Measurements from ENCODE around the gene CIART. TPM values are rescaled to one million over a fixed set of nuclear protein-coding genes. Genes with fewer than 3 reads are reported as not detected.

Gene CIART
- total and polyA plus RNA-seq, 2 donors (not counting 3 experiments of a cell fraction or from before 2014, with no cell fraction given), result 2.4 to 4.3 TPM

DNA sequence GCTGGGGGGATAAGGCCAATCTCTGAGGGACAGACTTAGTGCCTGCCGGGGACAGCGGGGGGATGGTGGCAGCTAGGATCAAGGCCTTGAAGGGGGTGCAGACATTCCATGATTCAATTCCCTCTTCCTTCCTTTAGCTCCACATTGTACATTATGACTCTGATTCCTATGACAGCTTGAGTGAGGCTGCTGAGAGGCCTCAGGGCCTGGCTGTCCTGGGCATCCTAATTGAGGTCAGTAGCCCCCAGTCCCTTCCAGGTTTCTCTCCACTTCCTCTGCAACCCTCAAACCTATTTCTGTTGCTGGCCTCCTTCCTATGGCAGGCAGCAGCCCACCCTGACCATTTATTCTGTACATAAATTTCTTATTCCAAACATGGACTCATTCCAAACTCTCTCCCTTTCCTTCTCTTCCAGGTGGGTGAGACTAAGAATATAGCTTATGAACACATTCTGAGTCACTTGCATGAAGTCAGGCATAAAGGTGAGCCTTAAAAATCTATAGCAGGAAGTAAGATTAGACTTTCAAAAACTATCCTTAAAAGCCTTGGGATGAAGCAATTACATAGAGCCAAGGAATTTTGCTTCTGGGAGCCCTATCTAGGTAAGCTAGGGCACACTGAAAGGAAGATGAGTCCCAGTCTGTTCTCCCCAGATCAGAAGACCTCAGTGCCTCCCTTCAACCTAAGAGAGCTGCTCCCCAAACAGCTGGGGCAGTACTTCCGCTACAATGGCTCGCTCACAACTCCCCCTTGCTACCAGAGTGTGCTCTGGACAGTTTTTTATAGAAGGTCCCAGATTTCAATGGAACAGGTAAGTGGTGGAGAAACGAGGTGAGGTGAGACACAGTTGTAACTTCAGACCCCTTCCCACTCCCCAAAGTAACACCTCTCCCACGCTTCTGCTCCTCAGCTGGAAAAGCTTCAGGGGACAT, 19.7 kb upstream of the CIART start:
- Histone ChIP-seq H3K9me3 (replicated peaks; ENCODE audit: control insufficient read depth, insufficient read depth, low read length) (no peaks in the 10 kb centered on the region), H3K27me3 (ENCODE audit: control insufficient read depth in 2 of 2, insufficient read depth in 2 of 2, low read length in 2 of 2) (peaks cover 15 to 21% of the 10 kb centered on the region in 2 experiments), H2AFZ (ENCODE audit: low read depth, low read length) (no peak overlapping the region), H4K20me1 (replicated peaks; ENCODE audit: control insufficient read depth, extremely low read depth, insufficient read depth, low read length) (no peaks in the 10 kb centered on the region), H3K27ac (ENCODE audit: insufficient read depth, low read depth, low read length) (no peak overlapping the region), H3K4me3 (replicated peaks in 1 of 3; ENCODE audit: insufficient read depth in 1 of 3, low read depth in 1 of 3, low read length in 3 of 3) (no peak overlapping the region), H3K79me2 (ENCODE audit: control insufficient read depth, insufficient read depth, low read length) (peaks cover 9% of the 10 kb centered on the region), H3K4me2 (ENCODE audit: insufficient read depth, low read length) (no peak overlapping the region), H3K9ac (replicated peaks; ENCODE audit: extremely low read depth, insufficient read depth, low read length) (no peak overlapping the region), H3K4me1 (ENCODE audit: control insufficient read depth, extremely low read depth, insufficient read depth, low read length) (peaks cover 7% of the 10 kb centered on the region), H3K36me3 (ENCODE audit: control insufficient read depth in 2 of 2, extremely low read depth in 1 of 2, insufficient read depth in 2 of 2, low read length in 2 of 2) (peaks cover 3 to 19% of the 10 kb centered on the region in 2 experiments), H3K9me1 (replicated peaks; ENCODE audit: control insufficient read depth, extremely low read depth, insufficient read depth, low read length) (no peaks in the 10 kb centered on the region)
- TF ChIP-seq POLR2A (IDR thresholded peaks at IDR 0.05; ENCODE audit: low read depth, low read length), result peak; percentile 51
- TF ChIP-seq, protein P1, sequence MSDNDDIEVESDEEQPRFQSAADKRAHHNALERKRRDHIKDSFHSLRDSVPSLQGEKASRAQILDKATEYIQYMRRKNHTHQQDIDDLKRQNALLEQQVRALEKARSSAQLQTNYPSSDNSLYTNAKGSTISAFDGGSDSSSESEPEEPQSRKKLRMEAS (IDR thresholded peaks at IDR 0.05; ENCODE audit: insufficient read depth, insufficient read length), result no peak
- DNase-seq (ENCODE audit: low read depth, low spot score), result no peak
- dilution Hi-C loops (cut with MboI; ENCODE audit: extremely low pct_ligation_motif_present, low sequenced_read_pairs) (no loop called here), intact Hi-C loops (cut with micrococcal nuclease) (no loop called here)
- POLR2A ChIA-PET, result interaction anchor here (0.8 kb wide), 1 partner anchor 10 kb away, joined by 5 read pairs; the partner anchor contains the start of gene C1orf54
- FAIRE-seq, result no peak
- BruUV-seq (replicated peaks), result no TSS peak
- CTCF ChIA-PET, result interaction anchor here (1.3 to 13.2 kb wide), 2 partner anchors 13 to 17 kb away, joined by 3 to 466 read pairs; partner anchors contain the start of genes APH1A, C1orf54 and CIART

GRCh38 chr1:150263549-150263948, 18.8 kb upstream of the CIART start:
- FAIRE-seq, result peak; percentile 18
- H3K9me1 ChIP-seq (replicated peaks; ENCODE audit: control insufficient read depth, extremely low read depth, insufficient read depth, low read length), result no peaks in the 10 kb centered on the region
- no peaks in the 10 kb centered on the region for H4K20me1 ChIP-seq (replicated peaks; ENCODE audit: control insufficient read depth, extremely low read depth, insufficient read depth, low read length)
- no peak overlapping the region for H3K4me3 ChIP-seq (replicated peaks in 1 of 3; ENCODE audit: insufficient read depth in 1 of 3, low read depth in 1 of 3, low read length in 3 of 3)
- no peak for DNase-seq (ENCODE audit: low read depth, low spot score)
- intact Hi-C loops (cut with micrococcal nuclease) (no loop called here), dilution Hi-C loops (cut with MboI; ENCODE audit: extremely low pct_ligation_motif_present, low sequenced_read_pairs) (no loop called here)
- H3K79me2 ChIP-seq (ENCODE audit: control insufficient read depth, insufficient read depth, low read length), result peaks cover 18% of the 10 kb centered on the region
- H3K36me3 ChIP-seq (ENCODE audit: control insufficient read depth in 2 of 2, extremely low read depth in 1 of 2, insufficient read depth in 2 of 2, low read length in 2 of 2), result peaks cover 3 to 19% of the 10 kb centered on the region in 2 experiments
- ChIA-PET POLR2A (no interaction called here), CTCF (interaction anchor here (1.3 to 13.2 kb wide), 2 partner anchors 12 to 18 kb away, joined by 3 to 466 read pairs; partner anchors contain the start of genes APH1A, C1orf54 and CIART)
- no TSS peak for BruUV-seq (replicated peaks)
- no peak overlapping the region for H2AFZ ChIP-seq (ENCODE audit: low read depth, low read length)
- no peak for TF ChIP-seq POLR2AphosphoS5 (IDR thresholded peaks at IDR 0.05; ENCODE audit: insufficient read depth, low read depth, low read length)
- no peak for TF ChIP-seq EZH2 (IDR thresholded peaks at IDR 0.05; ENCODE audit: borderline replicate concordance, low read depth, low read length, severe bottlenecking)
- TF ChIP-seq JUN (IDR thresholded peaks at IDR 0.05; ENCODE audit: borderline replicate concordance, insufficient read depth, insufficient read length, low read depth), result no peak
- TF ChIP-seq MYC (IDR thresholded peaks at IDR 0.05; ENCODE audit: low read depth, low read length), result no peak
- TF ChIP-seq FOS (IDR thresholded peaks at IDR 0.05; ENCODE audit: borderline replicate concordance, insufficient read depth, low read length), result no peak
- TF ChIP-seq POLR2A (IDR thresholded peaks at IDR 0.05; ENCODE audit: low read depth, low read length), result no peak
- TF ChIP-seq, protein P1 (IDR thresholded peaks at IDR 0.05; ENCODE audit: insufficient read depth, insufficient read length), result no peak
- TF ChIP-seq, protein P2, sequence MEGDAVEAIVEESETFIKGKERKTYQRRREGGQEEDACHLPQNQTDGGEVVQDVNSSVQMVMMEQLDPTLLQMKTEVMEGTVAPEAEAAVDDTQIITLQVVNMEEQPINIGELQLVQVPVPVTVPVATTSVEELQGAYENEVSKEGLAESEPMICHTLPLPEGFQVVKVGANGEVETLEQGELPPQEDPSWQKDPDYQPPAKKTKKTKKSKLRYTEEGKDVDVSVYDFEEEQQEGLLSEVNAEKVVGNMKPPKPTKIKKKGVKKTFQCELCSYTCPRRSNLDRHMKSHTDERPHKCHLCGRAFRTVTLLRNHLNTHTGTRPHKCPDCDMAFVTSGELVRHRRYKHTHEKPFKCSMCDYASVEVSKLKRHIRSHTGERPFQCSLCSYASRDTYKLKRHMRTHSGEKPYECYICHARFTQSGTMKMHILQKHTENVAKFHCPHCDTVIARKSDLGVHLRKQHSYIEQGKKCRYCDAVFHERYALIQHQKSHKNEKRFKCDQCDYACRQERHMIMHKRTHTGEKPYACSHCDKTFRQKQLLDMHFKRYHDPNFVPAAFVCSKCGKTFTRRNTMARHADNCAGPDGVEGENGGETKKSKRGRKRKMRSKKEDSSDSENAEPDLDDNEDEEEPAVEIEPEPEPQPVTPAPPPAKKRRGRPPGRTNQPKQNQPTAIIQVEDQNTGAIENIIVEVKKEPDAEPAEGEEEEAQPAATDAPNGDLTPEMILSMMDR (IDR thresholded peaks at IDR 0.05; ENCODE audit: extremely low read depth in 1 of 2, insufficient read depth in 1 of 2, low read depth in 1 of 2, low read length in 2 of 2), result no peak
- TF ChIP-seq GATA2 (IDR thresholded peaks at IDR 0.05; ENCODE audit: insufficient read depth, insufficient read length, low read depth, low read length), result no peak
- H3K4me1 ChIP-seq (ENCODE audit: control insufficient read depth, extremely low read depth, insufficient read depth, low read length), result peaks cover 12% of the 10 kb centered on the region
- no peak overlapping the region for H3K9ac ChIP-seq (replicated peaks; ENCODE audit: extremely low read depth, insufficient read depth, low read length)
- H3K9me3 ChIP-seq (replicated peaks; ENCODE audit: control insufficient read depth, insufficient read depth, low read length), result no peaks in the 10 kb centered on the region
- H3K4me2 ChIP-seq (ENCODE audit: insufficient read depth, low read length), result no peak overlapping the region
- peaks cover 10 to 13% of the 10 kb centered on the region in 2 experiments for H3K27me3 ChIP-seq (ENCODE audit: control insufficient read depth in 2 of 2, insufficient read depth in 2 of 2, low read length in 2 of 2)
- no peak overlapping the region for H3K27ac ChIP-seq (ENCODE audit: insufficient read depth, low read depth, low read length)
